ENCODE measurements around the gene DAGLA. TPM values are rescaled to one million over a fixed set of nuclear protein-coding genes. Genes with fewer than 3 reads are reported as not detected.

DAGLA gene
- total and polyA plus RNA-seq, 2 donors (not counting 3 experiments of a cell fraction or from before 2014, with no cell fraction given): 2.5 to 4.7 TPM

DNA sequence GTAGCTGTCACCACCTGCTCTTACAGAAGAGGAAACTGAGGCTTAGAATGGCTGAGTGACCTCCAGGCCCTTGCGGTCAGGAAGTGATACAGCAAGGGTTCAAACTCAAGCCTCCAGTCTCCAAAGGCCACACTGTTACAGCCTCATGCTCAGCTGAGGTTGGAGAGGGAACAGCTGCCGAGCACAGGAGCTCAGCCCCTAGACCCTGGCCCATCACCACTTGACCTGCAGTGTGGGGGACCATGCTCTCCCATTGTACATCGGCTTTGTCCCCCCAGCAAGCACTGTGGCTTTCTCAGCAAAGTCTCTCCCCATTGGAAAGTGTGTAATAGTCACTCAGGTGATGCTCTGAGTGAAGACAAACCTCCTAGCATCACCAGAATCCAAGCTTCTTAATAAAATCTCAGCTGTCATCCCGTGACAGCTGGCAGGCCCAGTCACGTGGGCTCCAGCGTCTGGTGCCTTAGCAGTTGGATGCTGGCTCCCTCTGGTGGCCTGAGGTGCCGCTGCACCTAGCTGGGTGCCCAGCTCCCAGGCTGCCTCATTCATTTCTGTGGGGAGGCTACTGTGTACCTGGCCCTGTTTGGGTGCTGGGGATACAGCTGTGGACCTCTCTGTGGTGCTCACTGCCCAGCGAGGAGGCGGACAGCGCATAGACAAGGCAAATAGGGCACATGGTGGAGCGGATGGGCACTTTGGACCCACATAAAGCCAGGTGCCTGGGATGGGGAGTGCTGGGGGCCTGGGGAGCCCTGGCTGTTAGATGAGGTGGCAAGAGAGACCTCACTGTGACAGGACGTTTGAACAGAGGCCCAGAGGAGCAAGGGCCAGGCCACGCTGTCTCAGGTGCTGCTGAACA is 53.2 kb downstream of the DAGLA start:
- peak; percentile 92 for FAIRE-seq
- no peaks in the 10 kb centered on the region for H3K79me2 ChIP-seq (ENCODE audit: control insufficient read depth, insufficient read depth, low read length)
- H3K4me1 ChIP-seq (ENCODE audit: control insufficient read depth, extremely low read depth, insufficient read depth, low read length): no peaks in the 10 kb centered on the region
- dilution Hi-C loops (cut with MboI; ENCODE audit: extremely low pct_ligation_motif_present, low sequenced_read_pairs) (no loop called here), intact Hi-C loops (cut with micrococcal nuclease) (loop anchor here (1.0 kb wide), 1 partner anchor 53 kb away; the partner anchor contains the start of gene DAGLA)
- no peaks in the 10 kb centered on the region for H3K27me3 ChIP-seq (ENCODE audit: control insufficient read depth in 2 of 2, insufficient read depth in 2 of 2, low read length in 2 of 2)
- no peaks in the 10 kb centered on the region for H3K9me1 ChIP-seq (replicated peaks; ENCODE audit: control insufficient read depth, extremely low read depth, insufficient read depth, low read length)
- ChIA-PET POLR2A (interaction anchor here (0.7 kb wide), 1 partner anchor 15 kb away, joined by 3 read pairs; no protein-coding TSS in a partner anchor), CTCF (interaction anchor here (0.7 to 3.4 kb wide), 48 partner anchors 11 to 375 kb away, joined by 3 to 49 read pairs (median 5); partner anchors contain the start of genes DAGLA and SYT7)
- peak; percentile 66 for DNase-seq (ENCODE audit: low read depth, low spot score)
- H4K20me1 ChIP-seq (replicated peaks; ENCODE audit: control insufficient read depth, extremely low read depth, insufficient read depth, low read length): no peaks in the 10 kb centered on the region
- H3K36me3 ChIP-seq (ENCODE audit: control insufficient read depth in 2 of 2, extremely low read depth in 1 of 2, insufficient read depth in 2 of 2, low read length in 2 of 2): no peaks in the 10 kb centered on the region
- no peak overlapping the region for H3K27ac ChIP-seq (ENCODE audit: insufficient read depth, low read depth, low read length)
- BruUV-seq (replicated peaks): no TSS peak
- no peak overlapping the region for H3K4me2 ChIP-seq (ENCODE audit: insufficient read depth, low read length)
- no peak overlapping the region for H3K4me3 ChIP-seq (replicated peaks in 1 of 3; ENCODE audit: insufficient read depth in 1 of 3, low read depth in 1 of 3, low read length in 3 of 3)
- no peak overlapping the region for H3K9ac ChIP-seq (replicated peaks; ENCODE audit: extremely low read depth, insufficient read depth, low read length)
- H2AFZ ChIP-seq (ENCODE audit: low read depth, low read length): no peak overlapping the region
- TF ChIP-seq, protein P1, sequence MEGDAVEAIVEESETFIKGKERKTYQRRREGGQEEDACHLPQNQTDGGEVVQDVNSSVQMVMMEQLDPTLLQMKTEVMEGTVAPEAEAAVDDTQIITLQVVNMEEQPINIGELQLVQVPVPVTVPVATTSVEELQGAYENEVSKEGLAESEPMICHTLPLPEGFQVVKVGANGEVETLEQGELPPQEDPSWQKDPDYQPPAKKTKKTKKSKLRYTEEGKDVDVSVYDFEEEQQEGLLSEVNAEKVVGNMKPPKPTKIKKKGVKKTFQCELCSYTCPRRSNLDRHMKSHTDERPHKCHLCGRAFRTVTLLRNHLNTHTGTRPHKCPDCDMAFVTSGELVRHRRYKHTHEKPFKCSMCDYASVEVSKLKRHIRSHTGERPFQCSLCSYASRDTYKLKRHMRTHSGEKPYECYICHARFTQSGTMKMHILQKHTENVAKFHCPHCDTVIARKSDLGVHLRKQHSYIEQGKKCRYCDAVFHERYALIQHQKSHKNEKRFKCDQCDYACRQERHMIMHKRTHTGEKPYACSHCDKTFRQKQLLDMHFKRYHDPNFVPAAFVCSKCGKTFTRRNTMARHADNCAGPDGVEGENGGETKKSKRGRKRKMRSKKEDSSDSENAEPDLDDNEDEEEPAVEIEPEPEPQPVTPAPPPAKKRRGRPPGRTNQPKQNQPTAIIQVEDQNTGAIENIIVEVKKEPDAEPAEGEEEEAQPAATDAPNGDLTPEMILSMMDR (IDR thresholded peaks at IDR 0.05; ENCODE audit: extremely low read depth in 1 of 2, insufficient read depth in 1 of 2, low read depth in 1 of 2, low read length in 2 of 2): peak; percentile 98 to 99
- no peak for TF ChIP-seq MYC (IDR thresholded peaks at IDR 0.05; ENCODE audit: low read depth, low read length)
- no peak for TF ChIP-seq POLR2AphosphoS5 (IDR thresholded peaks at IDR 0.05; ENCODE audit: insufficient read depth, low read depth, low read length)
- no peak for TF ChIP-seq FOS (IDR thresholded peaks at IDR 0.05; ENCODE audit: borderline replicate concordance, insufficient read depth, low read length)
- TF ChIP-seq, protein P2, sequence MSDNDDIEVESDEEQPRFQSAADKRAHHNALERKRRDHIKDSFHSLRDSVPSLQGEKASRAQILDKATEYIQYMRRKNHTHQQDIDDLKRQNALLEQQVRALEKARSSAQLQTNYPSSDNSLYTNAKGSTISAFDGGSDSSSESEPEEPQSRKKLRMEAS (IDR thresholded peaks at IDR 0.05; ENCODE audit: insufficient read depth, insufficient read length): peak; percentile 95
- no peak for TF ChIP-seq JUN (IDR thresholded peaks at IDR 0.05; ENCODE audit: borderline replicate concordance, insufficient read depth, insufficient read length, low read depth)
- H3K9me3 ChIP-seq (replicated peaks; ENCODE audit: control insufficient read depth, insufficient read depth, low read length): no peaks in the 10 kb centered on the region

Data from endothelial cell of umbilical vein (primary cell).